Osteoblast (primary cell): ENCODE data around the gene RPRD1B. TPM values are rescaled to one million over a fixed set of nuclear protein-coding genes. Genes with fewer than 3 reads are reported as not detected.

Experiments used
- DNase-seq: peaks from one replicate; pipeline ENCODE4 v3.0.0; 2011; ENCODE audit warnings: low spot score, mixed read lengths; ENCODE audit not compliant: insufficient read length; ENCODE audit errors: missing footprints
- H2AFZ ChIP-seq: 2 replicates; pipeline ENCODE4 v1.6.0; 2011; ENCODE audit warnings: mild to moderate bottlenecking, low read length
- H3K27ac ChIP-seq: 2 replicates; pipeline ENCODE4 v1.5.1; 2011; ENCODE audit warnings: mild to moderate bottlenecking, low read depth, low read length, moderate library complexity
- H3K27me3 ChIP-seq: 2 replicates; pipeline ENCODE4 v1.6.0; 2012; ENCODE audit warnings: mild to moderate bottlenecking, control low read depth, inconsistent platforms, low read length, moderate library complexity; ENCODE audit not compliant: insufficient read depth
- H3K36me3 ChIP-seq: 2 replicates; pipeline ENCODE4 v1.5.1; 2011; ENCODE audit warnings: mild to moderate bottlenecking, low read length, control low read depth, moderate library complexity; ENCODE audit not compliant: insufficient read depth
- H3K4me1 ChIP-seq: 2 replicates; pipeline ENCODE4 v1.5.1; 2011; ENCODE audit warnings: mild to moderate bottlenecking, low read length, control low read depth, moderate library complexity; ENCODE audit not compliant: insufficient read depth
- H3K4me2 ChIP-seq: 2 replicates; pipeline ENCODE4 v1.6.0; 2011; ENCODE audit warnings: mild to moderate bottlenecking, low read length; ENCODE audit not compliant: insufficient read depth
- H3K4me3 ChIP-seq: fragments of 200-600 bp; sonication (generic); 3 replicates; pipeline ENCODE4 v1.5.1; 2012; ENCODE audit warnings: mild to moderate bottlenecking, low read length, inconsistent platforms; ENCODE audit not compliant: insufficient read depth
- H3K79me2 ChIP-seq: 2 replicates; pipeline ENCODE4 v1.6.0; 2012; ENCODE audit warnings: mild to moderate bottlenecking, low read length, control low read depth, inconsistent platforms; ENCODE audit not compliant: insufficient read depth
- H3K9me3 ChIP-seq: 2 replicates; pipeline ENCODE4 v1.5.1; 2011; ENCODE audit warnings: low read depth, low read length, control low read depth
- H4K20me1 ChIP-seq: 2 replicates; pipeline ENCODE4 v1.6.0; 2012; ENCODE audit warnings: mild to moderate bottlenecking, low read length, control low read depth; ENCODE audit not compliant: insufficient read depth
- CTCF ChIP-seq: IDR thresholded peaks from 2 replicates; pipeline ENCODE4 v1.5.1; 2011; ENCODE audit warnings: mild to moderate bottlenecking, low read depth, low read length, moderate library complexity; ENCODE audit errors: extremely low read depth
- total RNA-seq: library from RNA; depleted of rRNA; stranded (reverse); fragments of >200 nt; gene quantifications from 2 replicates; pipeline ENCODE4 v1.2.3, GENCODE V29; 2012

Gene RPRD1B
- total RNA-seq, 1 donor: 29.3 TPM

DNA sequence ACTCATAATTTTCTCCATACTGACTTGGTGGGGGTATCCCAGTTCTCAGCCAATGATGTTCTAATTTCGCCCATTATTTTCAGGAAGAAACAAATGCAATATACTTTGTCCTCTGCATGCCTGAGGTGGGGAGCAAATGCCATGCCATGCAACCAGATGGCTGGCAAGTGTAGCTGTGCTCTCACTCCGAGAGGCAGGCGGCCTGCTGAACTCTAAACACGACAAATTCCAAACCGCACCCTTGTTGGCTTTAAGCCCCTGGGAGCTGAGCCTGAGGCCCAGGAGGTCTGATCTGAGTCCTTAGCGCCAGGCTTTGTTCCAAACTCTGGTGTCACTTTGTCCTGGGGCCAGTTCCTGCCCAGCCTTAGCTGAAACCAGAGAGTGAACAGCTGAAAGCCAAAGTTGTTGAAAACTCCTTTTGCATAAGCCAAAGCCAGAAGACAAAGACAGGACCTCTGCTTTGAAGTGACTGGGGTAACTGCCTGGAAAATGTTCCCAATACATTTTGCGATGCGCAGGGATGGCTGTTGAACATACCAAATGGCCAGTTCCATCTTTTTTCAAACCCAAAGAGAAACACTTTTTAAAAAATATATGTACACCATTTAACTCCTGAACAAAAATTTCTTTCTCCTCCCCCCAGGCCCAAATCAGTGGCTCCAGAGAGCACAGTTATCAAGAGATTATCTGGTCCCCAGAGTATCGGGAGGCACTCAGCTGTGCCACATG, 46.5 kb upstream of the RPRD1B start:
- no peak overlapping the region for H3K27ac ChIP-seq
- no peak overlapping the region for H3K4me3 ChIP-seq
- H3K4me1 ChIP-seq: peaks cover 20% of the 10 kb centered on the region
- H3K4me2 ChIP-seq: no peak overlapping the region
- no peaks in the 10 kb centered on the region for H3K27me3 ChIP-seq
- no peaks in the 10 kb centered on the region for H3K79me2 ChIP-seq
- H4K20me1 ChIP-seq: no peaks in the 10 kb centered on the region
- peaks cover 8% of the 10 kb centered on the region for H3K36me3 ChIP-seq
- DNase-seq: no peak
- TF ChIP-seq CTCF: no peak
- H2AFZ ChIP-seq: no peak overlapping the region
- H3K9me3 ChIP-seq: no peaks in the 10 kb centered on the region

GRCh38 chr20:37987602-37988290, 45.8 kb upstream of the RPRD1B start:
- no peak overlapping the region for H3K4me3 ChIP-seq
- peaks cover 20% of the 10 kb centered on the region for H3K4me1 ChIP-seq
- H2AFZ ChIP-seq: no peak overlapping the region
- no peaks in the 10 kb centered on the region for H3K79me2 ChIP-seq
- H3K27me3 ChIP-seq: no peaks in the 10 kb centered on the region
- H4K20me1 ChIP-seq: no peaks in the 10 kb centered on the region
- H3K9me3 ChIP-seq: no peaks in the 10 kb centered on the region
- no peak overlapping the region for H3K4me2 ChIP-seq
- peaks cover 8% of the 10 kb centered on the region for H3K36me3 ChIP-seq
- DNase-seq: no peak
- TF ChIP-seq CTCF: no peak
- no peak overlapping the region for H3K27ac ChIP-seq

GRCh38 chr20:37988306-37988954, 45.1 kb upstream of the RPRD1B start:
- H3K27ac ChIP-seq: no peak overlapping the region
- H2AFZ ChIP-seq: no peak overlapping the region
- H3K4me3 ChIP-seq: no peak overlapping the region
- TF ChIP-seq CTCF: no peak
- peaks cover 23% of the 10 kb centered on the region for H3K4me1 ChIP-seq
- DNase-seq: no peak
- no peaks in the 10 kb centered on the region for H3K27me3 ChIP-seq
- H3K9me3 ChIP-seq: no peaks in the 10 kb centered on the region
- no peak overlapping the region for H3K4me2 ChIP-seq
- H3K36me3 ChIP-seq: peaks cover 6% of the 10 kb centered on the region
- H4K20me1 ChIP-seq: peaks cover 3% of the 10 kb centered on the region
- no peaks in the 10 kb centered on the region for H3K79me2 ChIP-seq
